Endothelial cell (in vitro differentiated cells): ENCODE results near the gene CLDN18. TPM values are rescaled to one million over a fixed set of nuclear protein-coding genes. Genes with fewer than 3 reads are reported as not detected.

Source experiments
- DNase-seq: peaks from one replicate; pipeline ENCODE4 v3.0.0; 2021; ENCODE audit warnings: low spot score
- H3K27ac Mint-ChIP-seq: one replicate; pipeline ENCODE4 v1.8.0; 2021; ENCODE audit warnings: mixed read lengths, inconsistent platforms; ENCODE audit not compliant: unreplicated experiment
- H3K27me3 Mint-ChIP-seq: one replicate; pipeline ENCODE4 v1.8.0; 2021; ENCODE audit warnings: mild to moderate bottlenecking, moderate library complexity, mixed read lengths, inconsistent platforms; ENCODE audit not compliant: unreplicated experiment
- H3K36me3 Mint-ChIP-seq: one replicate; pipeline ENCODE4 v1.8.0; 2021; ENCODE audit warnings: mild to moderate bottlenecking, low read depth, mixed read lengths, inconsistent platforms; ENCODE audit not compliant: unreplicated experiment
- H3K4me1 Mint-ChIP-seq: one replicate; pipeline ENCODE4 v1.8.0; 2021; ENCODE audit warnings: mild to moderate bottlenecking, mixed read lengths, inconsistent platforms; ENCODE audit not compliant: unreplicated experiment
- H3K4me3 Mint-ChIP-seq: one replicate; pipeline ENCODE4 v1.8.0; 2021; ENCODE audit warnings: mild to moderate bottlenecking, mixed read lengths, inconsistent platforms; ENCODE audit not compliant: unreplicated experiment
- H3K9me3 Mint-ChIP-seq: one replicate; pipeline ENCODE4 v1.8.0; 2021; ENCODE audit warnings: mixed read lengths, inconsistent platforms; ENCODE audit not compliant: unreplicated experiment
- CTCF ChIP-seq: fragments of 200-600 bp; sonication (generic); IDR thresholded peaks from one replicate; pipeline ENCODE4 v1.5.0; 2021; ENCODE audit warnings: antibody characterized with exemption; ENCODE audit not compliant: unreplicated experiment
- total RNA-seq: library from RNA; stranded (reverse); fragmentation: NEBNext Ultra II Directional; extraction: Animal tissue kit (Norgen Biotek cat#: 25700); gene quantifications from one replicate; pipeline ENCODE4 v1.2.1, GENCODE V29; 2021; ENCODE audit not compliant: unreplicated experiment

The CLDN18 gene
- total RNA-seq, 1 donor from 2014 or later = not detected

DNA sequence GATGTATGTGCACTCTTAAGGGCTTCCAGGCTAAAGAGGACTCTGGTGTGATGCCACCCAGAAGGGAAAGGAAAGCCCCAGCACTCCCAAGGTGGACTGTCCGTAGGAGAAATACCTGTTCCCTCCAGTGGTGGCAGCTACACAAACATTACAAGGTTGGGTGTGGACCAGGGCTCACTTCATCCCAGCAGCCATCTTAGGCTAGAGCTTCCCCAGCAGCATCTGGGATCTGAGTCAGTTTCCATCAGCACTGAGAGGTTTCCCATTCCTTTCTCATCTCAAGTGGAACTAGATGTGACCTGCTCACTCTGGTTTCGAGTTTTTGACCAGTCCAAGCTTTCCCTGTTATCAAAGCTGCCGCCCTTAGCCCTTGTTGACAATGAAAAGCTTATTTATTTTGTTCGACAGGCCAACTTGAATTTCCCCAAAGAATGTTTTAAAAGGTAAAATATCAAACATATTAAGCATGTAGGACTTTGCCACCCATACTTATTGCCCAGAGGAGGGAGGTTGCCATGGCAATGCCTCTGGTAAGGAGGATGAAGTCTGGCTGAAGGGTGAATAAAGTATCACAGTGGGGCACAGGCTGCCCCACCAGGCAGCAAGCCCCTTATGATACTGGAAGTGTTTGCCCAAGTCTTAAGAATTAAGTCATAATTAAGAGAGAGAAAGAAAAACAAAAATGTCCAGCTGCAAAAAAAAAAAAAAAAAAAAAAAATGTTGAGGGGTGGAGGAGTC is 28.9 kb downstream of the CLDN18 start:
- no peak for DNase-seq
- Mint-ChIP-seq H3K36me3 (no peaks in the 10 kb centered on the region), H3K4me1 (no peaks in the 10 kb centered on the region), H3K27ac (no peak overlapping the region), H3K4me3 (no peak overlapping the region), H3K9me3 (no peaks in the 10 kb centered on the region), H3K27me3 (peaks cover 1% of the 10 kb centered on the region)
- no peak for TF ChIP-seq CTCF

DNA sequence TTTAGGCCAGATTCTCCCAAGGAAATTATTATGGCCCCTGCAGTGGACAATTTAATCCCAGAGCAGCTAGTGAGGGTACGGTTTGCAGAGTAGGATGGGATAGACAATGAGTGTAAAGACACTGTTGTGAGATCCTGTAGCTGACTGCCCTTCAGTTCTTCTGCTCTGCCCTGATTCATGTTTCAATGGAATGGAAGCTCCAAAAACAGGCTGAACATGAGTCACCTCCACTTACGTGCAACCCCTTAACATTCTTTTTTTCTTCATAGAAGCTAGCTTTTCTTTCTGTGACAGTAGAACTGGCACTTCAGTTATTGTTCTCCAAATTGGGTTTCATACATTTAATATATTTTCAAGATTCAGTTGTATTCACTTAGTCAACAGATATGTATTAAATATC is 32.1 kb downstream of the CLDN18 start:
- Mint-ChIP-seq H3K36me3 (no peaks in the 10 kb centered on the region), H3K27me3 (peaks cover 1% of the 10 kb centered on the region), H3K27ac (no peak overlapping the region), H3K4me1 (no peaks in the 10 kb centered on the region), H3K9me3 (no peaks in the 10 kb centered on the region), H3K4me3 (no peak overlapping the region)
- DNase-seq = no peak
- TF ChIP-seq CTCF = no peak

GRCh38 chr3:138043266-138044029 is 33.5 kb downstream of the CLDN18 start:
- TF ChIP-seq CTCF = no peak
- no peak overlapping the region for H3K4me3 Mint-ChIP-seq
- DNase-seq = no peak
- H3K9me3 Mint-ChIP-seq = no peaks in the 10 kb centered on the region
- H3K4me1 Mint-ChIP-seq = no peaks in the 10 kb centered on the region
- H3K36me3 Mint-ChIP-seq = no peaks in the 10 kb centered on the region
- no peaks in the 10 kb centered on the region for H3K27me3 Mint-ChIP-seq
- H3K27ac Mint-ChIP-seq = no peak overlapping the region

DNA sequence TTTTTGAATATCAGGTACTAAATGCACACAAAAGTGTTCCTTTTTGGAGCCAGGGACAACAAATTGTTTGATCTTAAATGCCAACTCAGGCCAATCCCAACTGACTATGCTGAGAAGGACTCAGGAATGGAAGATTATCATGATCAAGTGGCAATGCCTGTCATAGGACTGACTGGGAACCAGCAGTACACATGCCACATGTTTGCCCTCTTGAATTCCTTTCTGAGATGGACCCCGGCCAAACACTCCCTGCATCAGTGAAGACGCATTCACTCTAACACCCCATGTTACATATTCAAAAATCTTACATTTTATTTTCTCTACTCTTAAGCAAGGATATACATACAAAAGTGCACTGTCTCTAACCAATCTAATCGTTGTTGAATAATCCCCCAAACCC is 36.1 kb downstream of the CLDN18 start:
- H3K27ac Mint-ChIP-seq = no peak overlapping the region
- no peaks in the 10 kb centered on the region for H3K4me1 Mint-ChIP-seq
- no peak for DNase-seq
- H3K27me3 Mint-ChIP-seq = no peaks in the 10 kb centered on the region
- TF ChIP-seq CTCF = no peak
- no peaks in the 10 kb centered on the region for H3K36me3 Mint-ChIP-seq
- no peaks in the 10 kb centered on the region for H3K9me3 Mint-ChIP-seq
- H3K4me3 Mint-ChIP-seq = no peak overlapping the region

DNA sequence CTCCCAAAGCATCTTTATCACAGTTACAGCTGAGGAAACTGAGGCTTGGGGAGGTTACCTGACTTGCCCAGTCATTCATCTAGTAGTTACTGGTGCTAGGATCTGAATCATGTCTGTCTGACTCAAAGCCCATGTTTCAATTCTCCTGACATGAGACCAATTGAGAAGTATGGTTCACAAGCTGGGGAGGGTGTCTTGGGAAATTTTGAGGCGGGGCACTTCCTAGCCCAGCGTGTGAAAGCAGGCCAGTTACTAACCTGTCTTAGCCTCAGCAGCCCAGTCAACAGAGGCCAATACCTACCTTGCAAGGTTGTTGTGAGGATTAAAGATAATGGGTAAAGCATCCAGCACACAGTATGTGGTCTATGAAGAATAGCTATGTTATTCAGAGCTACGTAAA is 37.0 kb downstream of the CLDN18 start:
- no peak for DNase-seq
- Mint-ChIP-seq H3K9me3 (no peaks in the 10 kb centered on the region), H3K27me3 (no peaks in the 10 kb centered on the region), H3K36me3 (no peaks in the 10 kb centered on the region), H3K4me1 (no peaks in the 10 kb centered on the region), H3K4me3 (no peak overlapping the region), H3K27ac (no peak overlapping the region)
- TF ChIP-seq CTCF = no peak
